Skeletal muscle satellite cell (primary cell): ENCODE measurements around the gene SPSB4.

ENCODE experiments used
- H3K27me3 ChIP-seq: 2 replicates; pipeline ENCODE4 v1.7.0; 2013; ENCODE audit warnings: low read length; ENCODE audit not compliant: control insufficient read depth, insufficient read depth
- H3K36me3 ChIP-seq: 2 replicates; pipeline ENCODE4 v1.7.0; 2013; ENCODE audit warnings: mild to moderate bottlenecking, control low read depth, low read length; ENCODE audit not compliant: insufficient read depth
- H3K4me1 ChIP-seq: 2 replicates; pipeline ENCODE4 v1.7.0; 2013; ENCODE audit warnings: low read length; ENCODE audit not compliant: control insufficient read depth, insufficient read depth
- H3K4me2 ChIP-seq: 2 replicates; pipeline ENCODE4 v1.7.0; 2013; ENCODE audit warnings: mild to moderate bottlenecking, low read length
- H3K4me3 ChIP-seq: 2 replicates; pipeline ENCODE4 v1.7.0; 2013; ENCODE audit warnings: low read length
- H3K9ac ChIP-seq: 2 replicates; pipeline ENCODE4 v1.7.0; 2013; ENCODE audit warnings: mild to moderate bottlenecking, low read depth, low read length, moderate library complexity
- H3K9me3 ChIP-seq: replicated peaks from 2 replicates; pipeline ENCODE4 v1.7.0; 2013; ENCODE audit warnings: mild to moderate bottlenecking, control low read depth, low read length

Gene SPSB4

GRCh38 chr3:141151439-141151838 is 100.3 kb downstream of the SPSB4 start:
- Histone ChIP-seq H3K9me3 (no peaks in the 10 kb centered on the region), H3K27me3 (peaks cover 3% of the 10 kb centered on the region), H3K4me3 (no peak overlapping the region), H3K4me1 (no peaks in the 10 kb centered on the region), H3K9ac (no peak overlapping the region), H3K4me2 (no peak overlapping the region), H3K36me3 (no peaks in the 10 kb centered on the region)

GRCh38 chr3:141152130-141152529 is 101.0 kb downstream of the SPSB4 start:
- peaks cover 3% of the 10 kb centered on the region for H3K27me3 ChIP-seq

GRCh38 chr3:141152801-141153678 is 101.9 kb downstream of the SPSB4 start:
- H3K9ac ChIP-seq, result no peak overlapping the region
- H3K9me3 ChIP-seq, result no peaks in the 10 kb centered on the region
- H3K4me2 ChIP-seq, result no peak overlapping the region
- no peaks in the 10 kb centered on the region for H3K4me1 ChIP-seq
- H3K4me3 ChIP-seq, result no peak overlapping the region
- no peaks in the 10 kb centered on the region for H3K36me3 ChIP-seq
- H3K27me3 ChIP-seq, result peaks cover 3% of the 10 kb centered on the region

More at GRCh38 chr3:141152130-141152529, 101.0 kb downstream of the SPSB4 start:
- no peaks in the 10 kb centered on the region for H3K9me3 ChIP-seq
- no peaks in the 10 kb centered on the region for H3K36me3 ChIP-seq
- no peaks in the 10 kb centered on the region for H3K4me1 ChIP-seq
- no peak overlapping the region for H3K4me3 ChIP-seq
- no peak overlapping the region for H3K4me2 ChIP-seq
- no peak overlapping the region for H3K9ac ChIP-seq

- no peaks in the 10 kb centered on the region for H3K9me3 ChIP-seq
- H3K27me3 ChIP-seq, result peaks cover 3% of the 10 kb centered on the region
- H3K9ac ChIP-seq, result no peak overlapping the region
- no peaks in the 10 kb centered on the region for H3K36me3 ChIP-seq
- no peak overlapping the region for H3K4me3 ChIP-seq
- no peak overlapping the region for H3K4me2 ChIP-seq
- no peaks in the 10 kb centered on the region for H3K4me1 ChIP-seq
Measured at GRCh38 chr3:141153679-141153966, 102.5 kb downstream of the SPSB4 start.

- no peak overlapping the region for H3K4me3 ChIP-seq
- H3K27me3 ChIP-seq, result no peaks in the 10 kb centered on the region
- no peaks in the 10 kb centered on the region for H3K36me3 ChIP-seq
- H3K9me3 ChIP-seq, result no peaks in the 10 kb centered on the region
- H3K9ac ChIP-seq, result no peak overlapping the region
- H3K4me2 ChIP-seq, result no peak overlapping the region
- H3K4me1 ChIP-seq, result no peaks in the 10 kb centered on the region
Measured at GRCh38 chr3:141164852-141165251, 113.7 kb downstream of the SPSB4 start.

- no peak overlapping the region for H3K9ac ChIP-seq
- no peaks in the 10 kb centered on the region for H3K27me3 ChIP-seq
- no peaks in the 10 kb centered on the region for H3K9me3 ChIP-seq
- H3K4me1 ChIP-seq, result no peaks in the 10 kb centered on the region
- H3K36me3 ChIP-seq, result no peaks in the 10 kb centered on the region
- H3K4me2 ChIP-seq, result no peak overlapping the region
- H3K4me3 ChIP-seq, result no peak overlapping the region
Measured at GRCh38 chr3:141167681-141168080, 116.5 kb downstream of the SPSB4 start.

GRCh38 chr3:141170678-141171295 is 119.6 kb downstream of the SPSB4 start:
- no peak overlapping the region for H3K4me2 ChIP-seq
- H3K27me3 ChIP-seq, result no peaks in the 10 kb centered on the region
- H3K9ac ChIP-seq, result no peak overlapping the region
- no peak overlapping the region for H3K4me3 ChIP-seq
- H3K9me3 ChIP-seq, result no peaks in the 10 kb centered on the region
- no peaks in the 10 kb centered on the region for H3K36me3 ChIP-seq
- no peaks in the 10 kb centered on the region for H3K4me1 ChIP-seq

- Histone ChIP-seq H3K9ac (no peak overlapping the region), H3K9me3 (no peaks in the 10 kb centered on the region), H3K4me2 (no peak overlapping the region), H3K4me3 (no peak overlapping the region), H3K36me3 (no peaks in the 10 kb centered on the region), H3K27me3 (no peaks in the 10 kb centered on the region), H3K4me1 (no peaks in the 10 kb centered on the region)
Measured at GRCh38 chr3:141174674-141175073, 123.5 kb downstream of the SPSB4 start.

GRCh38 chr3:141176775-141177174 is 125.6 kb downstream of the SPSB4 start:
- H3K36me3 ChIP-seq, result no peaks in the 10 kb centered on the region
- no peak overlapping the region for H3K4me2 ChIP-seq
- H3K4me1 ChIP-seq, result no peaks in the 10 kb centered on the region
- H3K27me3 ChIP-seq, result no peaks in the 10 kb centered on the region
- no peaks in the 10 kb centered on the region for H3K9me3 ChIP-seq
- H3K9ac ChIP-seq, result no peak overlapping the region
- H3K4me3 ChIP-seq, result no peak overlapping the region

- Histone ChIP-seq H3K4me1 (no peaks in the 10 kb centered on the region), H3K4me2 (no peak overlapping the region), H3K27me3 (peaks cover 3% of the 10 kb centered on the region), H3K36me3 (no peaks in the 10 kb centered on the region), H3K9me3 (no peaks in the 10 kb centered on the region), H3K4me3 (no peak overlapping the region), H3K9ac (no peak overlapping the region)
Measured at GRCh38 chr3:141178026-141178425, 126.9 kb downstream of the SPSB4 start.

- Histone ChIP-seq H3K27me3 (peaks cover 3% of the 10 kb centered on the region), H3K4me3 (no peak overlapping the region), H3K9ac (no peak overlapping the region), H3K4me2 (no peak overlapping the region), H3K4me1 (no peaks in the 10 kb centered on the region), H3K36me3 (no peaks in the 10 kb centered on the region), H3K9me3 (no peaks in the 10 kb centered on the region)
Measured at GRCh38 chr3:141178551-141178950, 127.4 kb downstream of the SPSB4 start.

GRCh38 chr3:141179983-141180382 is 128.8 kb downstream of the SPSB4 start:
- Histone ChIP-seq H3K36me3 (no peaks in the 10 kb centered on the region), H3K9ac (no peak overlapping the region), H3K4me3 (no peak overlapping the region), H3K27me3 (peaks cover 3% of the 10 kb centered on the region), H3K4me1 (no peaks in the 10 kb centered on the region), H3K9me3 (no peaks in the 10 kb centered on the region), H3K4me2 (no peak overlapping the region)
